Uterus (tissue), 4 donors: Measurements from ENCODE around the gene NECAB2. TPM values are rescaled to one million over a fixed set of nuclear protein-coding genes. Genes with fewer than 3 reads are reported as not detected.
A peak's percentile ranks its signal among the peaks of the same experiment; 100 is the strongest.
"Not testable (repeated sequence)": the region's sequence is repeated elsewhere in the genome, so short reads cannot be mapped to it uniquely, and the experiment has no call there.

ENCODE experiments used
- DNase-seq, 2 donors: peaks; one replicate each; pipeline ENCODE4 v3.0.0-alpha.2; 2019 to 2020
- H3K27ac ChIP-seq, 2 donors: fragments of 200-600 bp; sonication (generic); 1 replicate in 1 of 2; 2 replicates in 1 of 2; pipeline ENCODE4 v1.5.1; 2016 to 2018
- H3K27me3 ChIP-seq, 2 donors: fragments of 200-600 bp; sonication (generic); one replicate each; pipeline ENCODE4 v1.5.1; 2018 to 2019; ENCODE audit warnings: control low read depth in 1 of 2
- H3K36me3 ChIP-seq, 2 donors: fragments of 200-600 bp; sonication (generic); one replicate each; pipeline ENCODE4 v1.5.1; 2019; ENCODE audit warnings: control low read depth in 1 of 2
- H3K4me1 ChIP-seq, 2 donors: fragments of 200-600 bp; sonication (generic); one replicate each; pipeline ENCODE4 v1.5.1; 2018 to 2019; ENCODE audit warnings: control low read depth in 1 of 2
- H3K4me3 ChIP-seq, 2 donors: fragments of 200-600 bp; sonication (generic); 1 replicate in 1 of 2; 2 replicates in 1 of 2; pipeline ENCODE4 v1.5.1; 2018 to 2019; ENCODE audit warnings: mild to moderate bottlenecking in 1 of 2
- H3K9me3 ChIP-seq, 2 donors: fragments of 200-600 bp; sonication (generic); one replicate each; pipeline ENCODE4 v1.5.1; 2019; ENCODE audit warnings: control low read depth in 1 of 2
- CTCF ChIP-seq, 4 experiments: fragments of 200-600 bp in 2 of 4; fragments of 450-650 bp in 2 of 4; sonication (generic) in 2 of 4; IDR thresholded peaks; one replicate each; pipeline ENCODE4 v1.5.1; 2016 to 2019; ENCODE audit warnings: antibody characterized with exemption in 4 of 4, mild to moderate bottlenecking in 2 of 4, moderate library complexity in 1 of 4
- POLR2A ChIP-seq, 2 donors: fragments of 450-650 bp; IDR thresholded peaks; one replicate each; pipeline ENCODE4 v1.6.1; 2016; ENCODE audit warnings: antibody characterized with exemption in 2 of 2, mild to moderate bottlenecking in 1 of 2, moderate library complexity in 1 of 2
- intact Hi-C: fragments of 100-400 bp; cut with DNase I; formaldehyde crosslinking; loops from one replicate; pipeline ENCODE4 v1.15.1; 2023; ENCODE audit warnings: low total_unique reads
- total RNA-seq, 4 donors: library from RNA; depleted of rRNA in 3 of 4; stranded (reverse); fragments of >200 nt in 3 of 4; gene quantifications; one replicate each; pipeline versions ENCODE4 v1.1.0 to v1.2.4, GENCODE V29; 2014 to 2023
- donor health status: DM: yes; HTN: yes; CAD: no.

Gene NECAB2
- total RNA-seq, 4 donors from 2014 or later = 1.1 to 1.4 TPM; not detected in 2

GRCh38 chr16:83948914-83949723 lies 18.9 kb upstream of the NECAB2 start:
- Histone ChIP-seq H3K9me3 (no peaks in the 10 kb centered on the region), H3K4me3 (no peak overlapping the region), H3K4me1 (peaks cover 0 to 12% of the 10 kb centered on the region in 2 donors), H3K36me3 (no peaks in the 10 kb centered on the region), H3K27me3 (no peaks in the 10 kb centered on the region), H3K27ac (no peak overlapping the region)
- TF ChIP-seq POLR2A (IDR thresholded peaks at IDR 0.05) (no peak), CTCF (IDR thresholded peaks at IDR 0.05) (no peak)
- intact Hi-C loops = no loop called here
- DNase-seq = no peak

- Histone ChIP-seq H3K36me3 (no peaks in the 10 kb centered on the region), H3K27me3 (no peaks in the 10 kb centered on the region), H3K9me3 (no peaks in the 10 kb centered on the region), H3K4me1 (peaks cover 0 to 16% of the 10 kb centered on the region in 2 donors), H3K4me3 (no peak overlapping the region), H3K27ac (no peak overlapping the region)
- TF ChIP-seq CTCF (IDR thresholded peaks at IDR 0.05) (no peak), POLR2A (IDR thresholded peaks at IDR 0.05) (no peak)
- intact Hi-C loops = no loop called here
- DNase-seq = no peak
Measured at GRCh38 chr16:83949724-83950001, 18.4 kb upstream of the NECAB2 start.

GRCh38 chr16:83950862-83951399 lies 17.1 kb upstream of the NECAB2 start:
- H3K27ac ChIP-seq, DNase-seq, H3K4me3 ChIP-seq, H3K27me3 ChIP-seq, H3K9me3 ChIP-seq, H3K36me3 ChIP-seq, intact Hi-C loops: not testable (repeated sequence)
- H3K4me1 ChIP-seq = peaks cover 0 to 18% of the 10 kb centered on the region in 2 donors

- TF ChIP-seq CTCF (IDR thresholded peaks at IDR 0.05) = no peak
- TF ChIP-seq POLR2A (IDR thresholded peaks at IDR 0.05) = no peak
- intact Hi-C loops = no loop called here
- no peak for DNase-seq
- H3K27ac ChIP-seq = no peak overlapping the region
- H3K36me3 ChIP-seq = no peaks in the 10 kb centered on the region
- H3K27me3 ChIP-seq = no peaks in the 10 kb centered on the region
- no peak overlapping the region for H3K4me3 ChIP-seq
- H3K9me3 ChIP-seq = no peaks in the 10 kb centered on the region
- H3K4me1 ChIP-seq = peaks cover 0 to 18% of the 10 kb centered on the region in 2 donors
Measured at GRCh38 chr16:83951544-83951943, 16.5 kb upstream of the NECAB2 start.

GRCh38 chr16:83952587-83952939 lies 15.5 kb upstream of the NECAB2 start:
- no peak for DNase-seq
- no peaks in the 10 kb centered on the region for H3K9me3 ChIP-seq
- TF ChIP-seq POLR2A (IDR thresholded peaks at IDR 0.05) = no peak
- H3K27ac ChIP-seq = peak overlapping the region; percentile 76 to 78
- H3K4me3 ChIP-seq = peak overlapping the region in 1 of 2 donors; percentile 56
- no peaks in the 10 kb centered on the region for H3K36me3 ChIP-seq
- intact Hi-C loops = no loop called here
- no peaks in the 10 kb centered on the region for H3K27me3 ChIP-seq
- H3K4me1 ChIP-seq = peaks cover 0 to 18% of the 10 kb centered on the region in 2 donors

GRCh38 chr16:83952940-83953795 lies 14.9 kb upstream of the NECAB2 start, which contains the start of gene OSGIN1:
Gene OSGIN1, plus strand, starts transcription at chr16:83953240. Its CDS starts 4,432 bp downstream, at chr16:83957672.
- Histone ChIP-seq H3K27me3 (no peaks in the 10 kb centered on the region), H3K4me3 (peak within 1 kb of the TSS; percentile 29 to 56), H3K36me3 (no peaks in the 10 kb centered on the region), H3K9me3 (no peaks in the 10 kb centered on the region), H3K4me1 (peaks cover 0 to 18% of the 10 kb centered on the region in 2 donors), H3K27ac (peak within 1 kb of the TSS; percentile 76 to 78)
- TF ChIP-seq CTCF (IDR thresholded peaks at IDR 0.05) = no peak
- peak; percentile 59 to 68 for TF ChIP-seq POLR2A (IDR thresholded peaks at IDR 0.05)
- intact Hi-C loops = no loop called here
- peak; percentile 91 to 94 for DNase-seq
